GM23248 (cell line): ENCODE data around the gene OR14C36.

Experiments
- EZH2 ChIP-seq: fragments of 200-600 bp; sonication (generic); IDR thresholded peaks from 2 replicates; pipeline ENCODE4 v1.6.1; 2018; ENCODE audit warnings: antibody characterized with exemption, mild to moderate bottlenecking; ENCODE audit not compliant: insufficient read depth, poor library complexity, severe bottlenecking
- EZH2phosphoT487 ChIP-seq: fragments of 200-600 bp; sonication (generic); IDR thresholded peaks from 2 replicates; pipeline ENCODE4 v1.6.1; 2018; ENCODE audit warnings: antibody characterized with exemption, moderate library complexity, mild to moderate bottlenecking, low read depth; ENCODE audit not compliant: insufficient read depth

GRCh38 chr1:248359415-248359814 lies 10.8 kb downstream of the OR14C36 start:
- TF ChIP-seq EZH2: no peak
- TF ChIP-seq EZH2phosphoT487: no peak
